SU-DHL-6 (cell line): ENCODE results near the gene CACNB2.
"Not testable (repeated sequence)": the region's sequence is repeated elsewhere in the genome, so short reads cannot be mapped to it uniquely, and the experiment has no call there.

Experiments
- EZH2phosphoT487 ChIP-seq: fragments of 200-600 bp; sonication (generic), shearing (Covaris generic); conservative IDR thresholded peaks from 2 replicates; pipeline ENCODE4 v1.6.1; 2018; ENCODE audit warnings: mild to moderate bottlenecking, antibody characterized with exemption, low read length, moderate library complexity, mixed read lengths
- TF ChIP-seq, protein P1 (sequence below): fragments of 200-600 bp; sonication (generic); IDR thresholded peaks from one replicate; pipeline ENCODE4 v1.5.1; 2017; ENCODE audit warnings: antibody characterized with exemption, mild to moderate bottlenecking, low read length, moderate library complexity; ENCODE audit not compliant: insufficient read depth, poor library complexity, severe bottlenecking

DNA sequence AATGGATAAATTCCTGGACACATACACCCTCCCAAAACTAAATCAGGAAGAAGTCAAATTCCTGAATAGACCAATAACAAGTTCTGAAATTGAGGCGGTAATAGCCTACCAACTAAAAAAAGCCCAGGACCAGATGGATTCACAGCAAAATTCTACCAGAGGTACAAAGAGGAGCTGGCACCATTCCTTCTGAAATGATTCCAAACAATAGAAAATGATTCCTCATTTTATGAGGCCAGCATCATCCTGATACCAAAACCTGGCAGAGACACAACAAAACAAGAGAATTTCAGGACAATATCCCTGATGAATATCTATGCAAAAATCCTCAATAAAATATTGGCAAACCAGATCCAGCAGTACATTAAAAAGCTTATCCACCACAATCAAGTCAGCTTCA lies 450.9 kb downstream of the CACNB2 start:
- TF ChIP-seq, protein P1, sequence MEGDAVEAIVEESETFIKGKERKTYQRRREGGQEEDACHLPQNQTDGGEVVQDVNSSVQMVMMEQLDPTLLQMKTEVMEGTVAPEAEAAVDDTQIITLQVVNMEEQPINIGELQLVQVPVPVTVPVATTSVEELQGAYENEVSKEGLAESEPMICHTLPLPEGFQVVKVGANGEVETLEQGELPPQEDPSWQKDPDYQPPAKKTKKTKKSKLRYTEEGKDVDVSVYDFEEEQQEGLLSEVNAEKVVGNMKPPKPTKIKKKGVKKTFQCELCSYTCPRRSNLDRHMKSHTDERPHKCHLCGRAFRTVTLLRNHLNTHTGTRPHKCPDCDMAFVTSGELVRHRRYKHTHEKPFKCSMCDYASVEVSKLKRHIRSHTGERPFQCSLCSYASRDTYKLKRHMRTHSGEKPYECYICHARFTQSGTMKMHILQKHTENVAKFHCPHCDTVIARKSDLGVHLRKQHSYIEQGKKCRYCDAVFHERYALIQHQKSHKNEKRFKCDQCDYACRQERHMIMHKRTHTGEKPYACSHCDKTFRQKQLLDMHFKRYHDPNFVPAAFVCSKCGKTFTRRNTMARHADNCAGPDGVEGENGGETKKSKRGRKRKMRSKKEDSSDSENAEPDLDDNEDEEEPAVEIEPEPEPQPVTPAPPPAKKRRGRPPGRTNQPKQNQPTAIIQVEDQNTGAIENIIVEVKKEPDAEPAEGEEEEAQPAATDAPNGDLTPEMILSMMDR = not testable (repeated sequence)
- not testable (repeated sequence) for TF ChIP-seq EZH2phosphoT487
